ENCODE data around the gene MCM6.
A peak's percentile ranks its signal among the peaks of the same experiment; 100 is the strongest.

The MCM6 gene

GRCh38 chr2:135876066-135876711 is at the start of gene MCM6:
TSS of gene MCM6 (minus strand) at chr2:135876443. CDS start at chr2:135876365, 78 bp downstream.
- peak within 1 kb of the TSS; percentile 76 for H3K4me3 ChIP-seq (ENCODE audit: control insufficient read depth, low read depth, low read length)
- TF ChIP-seq, protein P1, sequence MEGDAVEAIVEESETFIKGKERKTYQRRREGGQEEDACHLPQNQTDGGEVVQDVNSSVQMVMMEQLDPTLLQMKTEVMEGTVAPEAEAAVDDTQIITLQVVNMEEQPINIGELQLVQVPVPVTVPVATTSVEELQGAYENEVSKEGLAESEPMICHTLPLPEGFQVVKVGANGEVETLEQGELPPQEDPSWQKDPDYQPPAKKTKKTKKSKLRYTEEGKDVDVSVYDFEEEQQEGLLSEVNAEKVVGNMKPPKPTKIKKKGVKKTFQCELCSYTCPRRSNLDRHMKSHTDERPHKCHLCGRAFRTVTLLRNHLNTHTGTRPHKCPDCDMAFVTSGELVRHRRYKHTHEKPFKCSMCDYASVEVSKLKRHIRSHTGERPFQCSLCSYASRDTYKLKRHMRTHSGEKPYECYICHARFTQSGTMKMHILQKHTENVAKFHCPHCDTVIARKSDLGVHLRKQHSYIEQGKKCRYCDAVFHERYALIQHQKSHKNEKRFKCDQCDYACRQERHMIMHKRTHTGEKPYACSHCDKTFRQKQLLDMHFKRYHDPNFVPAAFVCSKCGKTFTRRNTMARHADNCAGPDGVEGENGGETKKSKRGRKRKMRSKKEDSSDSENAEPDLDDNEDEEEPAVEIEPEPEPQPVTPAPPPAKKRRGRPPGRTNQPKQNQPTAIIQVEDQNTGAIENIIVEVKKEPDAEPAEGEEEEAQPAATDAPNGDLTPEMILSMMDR (IDR thresholded peaks at IDR 0.05; ENCODE audit: control insufficient read depth, insufficient read depth, low read depth, low read length, missing control alignments) = no peak
- DNase-seq (ENCODE audit: low read depth) = peak; percentile 96

DNA sequence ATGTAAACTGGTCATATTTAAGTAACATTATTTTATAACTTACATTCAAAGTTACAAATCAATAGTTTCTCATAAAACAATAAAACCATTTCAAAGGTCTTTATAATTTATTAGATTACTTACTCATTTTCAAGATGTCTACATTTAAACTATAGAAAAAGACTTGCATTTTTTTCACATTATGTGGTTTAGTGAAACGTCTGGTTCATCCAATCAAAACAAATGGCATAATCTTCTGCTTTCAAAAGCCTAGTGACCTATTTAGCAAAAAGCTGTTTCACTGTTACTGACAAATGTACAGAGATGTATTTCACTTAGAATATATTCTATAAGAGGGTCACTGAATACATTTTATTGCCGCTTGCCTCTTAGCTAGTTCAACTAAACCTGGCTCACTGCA is 49.3 kb upstream of the MCM6 start:
- TF ChIP-seq, protein P1 (IDR thresholded peaks at IDR 0.05; ENCODE audit: control insufficient read depth, insufficient read depth, low read depth, low read length, missing control alignments) = no peak
- H3K4me3 ChIP-seq (ENCODE audit: control insufficient read depth, low read depth, low read length) = no peak overlapping the region
- DNase-seq (ENCODE audit: low read depth) = no peak

GRCh38 chr2:135916207-135916606 is 40.0 kb upstream of the MCM6 start:
- DNase-seq (ENCODE audit: low read depth) = no peak
- no peak overlapping the region for H3K4me3 ChIP-seq (ENCODE audit: control insufficient read depth, low read depth, low read length)
- TF ChIP-seq, protein P1 (IDR thresholded peaks at IDR 0.05; ENCODE audit: control insufficient read depth, insufficient read depth, low read depth, low read length, missing control alignments) = peak; percentile 27

DNA sequence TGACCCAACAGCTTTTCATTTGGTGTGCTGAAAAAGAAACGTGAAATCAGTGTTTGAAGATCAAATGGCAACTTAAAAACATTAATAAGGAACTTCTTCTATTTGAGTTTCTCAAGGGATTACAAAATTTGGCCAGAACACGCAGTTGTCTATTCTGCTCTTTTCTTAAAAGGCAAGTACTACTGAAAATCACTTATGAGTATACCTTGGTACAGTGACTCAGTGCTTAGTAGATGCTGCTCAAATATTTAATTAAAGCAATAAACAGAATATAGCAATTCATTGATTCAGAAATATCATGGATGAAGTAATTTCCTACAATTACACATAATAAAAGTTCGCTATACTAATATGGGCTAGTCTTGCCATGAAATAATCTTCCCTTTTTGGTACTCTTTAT is 38.2 kb upstream of the MCM6 start:
- no peak for DNase-seq (ENCODE audit: low read depth)
- no peak overlapping the region for H3K4me3 ChIP-seq (ENCODE audit: control insufficient read depth, low read depth, low read length)
- TF ChIP-seq, protein P1 (IDR thresholded peaks at IDR 0.05; ENCODE audit: control insufficient read depth, insufficient read depth, low read depth, low read length, missing control alignments) = no peak

DNA sequence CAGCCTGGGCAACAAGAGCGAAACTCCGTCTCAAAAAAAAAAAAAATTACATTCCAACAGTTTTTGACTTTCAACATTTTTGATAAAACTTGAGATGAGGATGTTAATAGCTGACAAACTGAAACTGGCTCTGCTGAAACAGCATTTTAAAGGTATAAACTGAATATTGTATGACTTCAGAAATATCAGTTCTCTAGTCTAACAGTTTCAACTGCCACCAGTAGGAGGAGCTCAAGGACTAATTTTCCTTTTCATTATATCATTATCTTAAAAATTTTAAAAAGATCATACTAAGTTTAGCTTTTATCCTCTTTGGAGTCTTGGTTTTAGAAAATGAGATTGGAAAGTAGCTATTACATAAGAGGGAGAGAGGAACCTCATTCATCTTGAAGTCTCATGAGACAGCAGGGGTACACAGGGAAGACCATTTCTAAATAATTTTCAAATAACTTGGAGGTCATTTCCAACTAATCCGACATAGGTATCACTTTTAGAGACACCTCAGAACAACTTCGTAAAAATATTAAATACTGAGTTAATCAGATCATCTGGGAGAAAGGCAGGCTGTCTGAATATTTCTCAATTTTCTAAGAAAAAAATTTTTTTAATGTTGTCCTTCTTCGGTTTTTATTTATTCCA is 37.6 kb upstream of the MCM6 start:
- TF ChIP-seq, protein P1 (IDR thresholded peaks at IDR 0.05; ENCODE audit: control insufficient read depth, insufficient read depth, low read depth, low read length, missing control alignments) = peak; percentile 57
- H3K4me3 ChIP-seq (ENCODE audit: control insufficient read depth, low read depth, low read length) = no peak overlapping the region
- no peak for DNase-seq (ENCODE audit: low read depth)

- no peak overlapping the region for H3K4me3 ChIP-seq (ENCODE audit: control insufficient read depth, low read depth, low read length)
- TF ChIP-seq, protein P1 (IDR thresholded peaks at IDR 0.05; ENCODE audit: control insufficient read depth, insufficient read depth, low read depth, low read length, missing control alignments) = no peak
- no peak for DNase-seq (ENCODE audit: low read depth)
Observed at GRCh38 chr2:135909976-135910375, 33.7 kb upstream of the MCM6 start.

Measured in AG09309 (cell line).